ENCODE data around the gene EPB41L4A.
"Not testable (repeated sequence)": the region's sequence is repeated elsewhere in the genome, so short reads cannot be mapped to it uniquely, and the experiment has no call there.

EPB41L4A gene

GRCh38 chr5:112248623-112249022 is 170.5 kb downstream of the EPB41L4A start:
- no peak for DNase-seq

GRCh38 chr5:112247960-112248359 is 171.1 kb downstream of the EPB41L4A start:
- no peak for DNase-seq

- no peak for DNase-seq
These were observed 173.4 kb downstream of the EPB41L4A start for GRCh38 chr5:112245656-112246055.

DNA sequence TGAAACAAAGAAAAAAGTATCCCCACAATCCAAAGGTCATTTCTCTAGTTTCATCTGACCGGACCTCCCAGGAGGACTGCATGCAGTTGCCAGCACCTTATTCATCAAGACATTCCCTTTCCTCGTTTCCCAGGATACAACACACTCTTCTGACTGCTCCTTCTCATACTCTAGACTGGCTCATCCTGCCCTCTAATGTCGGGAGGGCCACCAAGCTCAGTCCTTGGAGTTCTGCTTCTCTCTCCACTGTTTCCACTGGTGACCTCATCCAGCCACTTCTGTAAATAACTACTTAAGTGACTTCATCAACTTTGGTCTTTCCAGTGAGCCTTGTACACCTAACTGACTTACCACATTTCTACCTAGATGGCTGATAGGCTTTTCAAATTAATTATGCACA is 179.1 kb downstream of the EPB41L4A start:
- no peak for DNase-seq

- DNase-seq: no peak
These were observed 180.6 kb downstream of the EPB41L4A start for GRCh38 chr5:112238473-112238872.

GRCh38 chr5:112237456-112237855 is 181.6 kb downstream of the EPB41L4A start:
- no peak for DNase-seq

GRCh38 chr5:112234000-112234399 is 185.1 kb downstream of the EPB41L4A start:
- DNase-seq: no peak

DNA sequence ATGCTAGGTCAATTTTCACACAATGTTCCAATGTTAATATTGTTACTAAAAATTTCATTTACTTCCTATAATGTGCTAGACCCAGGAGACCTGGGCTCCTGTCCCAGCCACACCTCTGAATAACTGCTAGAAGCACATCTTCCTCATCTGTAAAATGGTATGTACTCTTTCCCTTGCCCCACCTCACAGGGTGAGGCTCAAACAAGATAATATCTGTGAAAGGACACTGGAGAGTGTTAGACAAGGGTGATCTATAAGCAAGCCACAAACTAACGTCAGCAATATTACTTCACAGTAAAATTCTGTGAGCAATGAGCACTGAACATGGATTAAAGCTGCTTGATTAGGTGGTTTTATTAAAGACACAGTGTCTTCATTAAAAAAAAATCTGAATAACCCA is 186.4 kb downstream of the EPB41L4A start:
- no peak for DNase-seq

GRCh38 chr5:112230606-112231005 is 188.5 kb downstream of the EPB41L4A start:
- DNase-seq: no peak

GRCh38 chr5:112228667-112229066 is 190.4 kb downstream of the EPB41L4A start:
- DNase-seq: no peak

DNA sequence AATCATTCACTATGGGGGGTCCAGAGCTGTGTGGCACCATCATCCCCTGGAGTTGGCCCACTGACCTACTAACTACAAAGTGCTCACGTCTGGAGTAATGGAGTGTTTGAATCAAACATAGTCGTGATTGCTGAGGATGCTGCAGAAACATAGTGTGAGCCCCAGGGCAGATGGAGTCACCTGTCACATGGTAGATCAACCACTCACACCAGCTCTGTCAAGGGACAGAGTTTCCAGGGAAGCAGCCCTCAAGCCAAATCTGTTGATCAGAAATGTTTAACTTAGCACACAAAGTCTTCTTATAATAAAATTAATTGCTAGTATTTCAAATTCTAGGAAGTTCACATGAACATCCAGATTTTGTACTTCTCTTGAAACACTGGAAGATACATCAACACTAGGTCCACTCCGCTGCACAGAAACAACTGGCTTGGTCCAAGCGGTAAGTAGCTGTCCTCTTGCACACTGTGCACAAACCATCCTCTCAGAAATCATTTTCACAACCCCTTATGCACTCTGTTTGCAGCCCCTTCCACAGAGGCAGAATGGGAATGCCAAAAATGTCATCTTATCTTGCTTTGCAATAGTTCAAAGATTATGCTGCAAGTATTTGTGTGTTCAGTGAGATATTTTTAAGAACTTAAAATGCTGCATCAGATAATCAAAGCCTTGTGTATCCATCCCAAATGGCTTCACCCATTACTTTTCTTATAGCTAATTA is 191.0 kb downstream of the EPB41L4A start:
- DNase-seq: no peak

GRCh38 chr5:112226215-112226614 is 192.9 kb downstream of the EPB41L4A start:
- DNase-seq: no peak

GRCh38 chr5:112222997-112223396 is 196.1 kb downstream of the EPB41L4A start:
- DNase-seq: not testable (repeated sequence)

- DNase-seq: no peak
These were observed 197.9 kb downstream of the EPB41L4A start for GRCh38 chr5:112221128-112221527.

DNA sequence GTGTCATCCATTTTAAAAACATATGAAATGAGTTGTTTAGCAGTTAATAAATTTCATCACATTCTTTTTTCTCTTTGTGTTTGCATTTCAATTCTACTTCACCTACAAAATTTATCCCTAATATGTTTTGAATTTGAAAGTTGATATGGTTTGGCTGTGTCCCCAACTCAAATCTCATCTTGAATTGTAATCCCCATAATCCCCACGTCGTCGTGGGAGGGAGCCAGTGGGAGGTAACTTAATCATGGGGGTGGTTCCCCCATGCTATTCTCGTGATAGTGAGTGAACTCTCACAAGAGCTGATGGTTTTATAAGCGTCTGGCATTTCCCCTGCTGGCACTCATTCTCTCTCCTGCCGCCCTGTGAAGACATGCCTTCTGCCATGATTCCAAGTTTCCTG is 200.1 kb downstream of the EPB41L4A start:
- DNase-seq: no peak

DNA sequence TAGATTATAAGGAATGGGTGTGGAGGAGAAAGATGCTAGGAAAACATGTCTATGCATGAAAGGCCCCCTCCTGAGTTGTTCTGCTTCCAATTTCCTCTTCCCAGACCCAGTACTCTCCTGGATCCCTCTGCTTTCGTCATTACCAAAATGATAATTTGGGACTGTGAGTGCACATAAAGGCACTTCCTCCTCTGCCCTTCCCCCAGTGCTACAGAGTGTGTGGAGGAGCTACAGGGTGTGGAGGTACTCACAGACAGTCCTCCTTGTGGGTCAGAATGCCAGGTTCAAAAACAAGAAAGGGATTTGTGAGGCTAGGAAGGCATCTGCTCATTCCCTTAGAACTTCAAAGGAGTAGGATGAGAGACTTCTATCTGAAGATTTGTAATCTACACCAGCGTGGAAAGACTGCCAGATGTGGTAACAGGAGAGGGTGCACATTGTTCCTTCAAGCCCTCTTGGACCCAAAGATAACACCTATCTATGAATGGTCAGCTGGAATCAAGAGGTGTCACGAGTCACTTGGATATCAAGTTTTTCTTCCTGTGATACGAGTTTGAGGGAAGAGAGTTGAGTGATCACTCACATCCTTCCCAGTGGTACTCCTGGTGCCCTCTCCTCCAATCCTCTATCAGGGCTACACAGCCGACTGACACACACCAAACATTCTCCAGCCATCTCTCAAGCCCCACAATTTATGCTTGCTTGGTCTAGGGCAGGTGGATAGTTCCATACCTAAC is 201.1 kb downstream of the EPB41L4A start:
- DNase-seq: no peak

GRCh38 chr5:112216140-112216539 is 202.9 kb downstream of the EPB41L4A start:
- no peak for DNase-seq

GRCh38 chr5:112210430-112211005 is 208.6 kb downstream of the EPB41L4A start:
- DNase-seq: no peak

DNA sequence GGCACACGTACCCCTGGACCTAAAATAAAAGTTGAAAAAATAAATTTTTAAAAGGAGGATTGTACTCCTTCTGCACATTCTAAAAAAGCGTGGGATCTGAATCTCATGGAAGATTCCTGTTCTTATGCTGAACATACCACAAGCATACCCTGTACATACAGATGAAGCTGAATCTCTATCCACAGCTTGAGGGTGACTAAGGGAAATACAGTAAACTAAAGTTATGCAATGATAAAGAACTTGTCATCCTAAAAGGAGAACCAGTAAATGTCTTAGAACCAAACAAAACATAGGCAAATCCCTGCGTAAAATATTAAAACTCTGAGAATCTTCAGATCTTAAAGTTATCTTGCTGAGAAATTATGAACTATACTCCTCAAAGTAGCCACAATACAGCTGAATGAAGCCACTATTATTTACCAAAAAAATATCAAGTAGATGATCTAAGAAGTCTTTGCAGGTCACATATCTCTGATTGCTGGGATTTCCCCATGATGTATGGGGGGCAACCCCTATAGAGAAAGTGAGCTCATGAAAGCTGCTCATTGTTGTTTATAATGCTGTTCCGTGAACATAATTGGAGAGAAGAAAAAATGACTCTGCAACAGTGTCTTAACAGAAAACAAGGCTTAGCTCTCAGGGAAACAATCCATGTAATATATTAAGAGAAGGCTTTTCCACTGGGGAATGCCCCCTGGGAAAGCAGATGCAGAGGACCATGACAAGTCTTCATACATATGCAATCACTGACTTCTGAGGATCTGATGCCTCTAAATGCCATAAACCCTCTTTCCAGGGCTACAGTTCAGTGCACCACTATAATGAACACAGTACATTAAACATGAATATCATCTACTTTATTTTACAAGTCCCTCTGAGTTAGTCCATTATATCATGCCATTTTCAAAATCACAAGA is 210.1 kb downstream of the EPB41L4A start:
- DNase-seq: no peak

GRCh38 chr5:112208195-112208594 is 210.9 kb downstream of the EPB41L4A start:
- DNase-seq: not testable (repeated sequence)

GRCh38 chr5:112205846-112206245 is 213.2 kb downstream of the EPB41L4A start:
- no peak for DNase-seq

- no peak for DNase-seq
These were observed 215.8 kb downstream of the EPB41L4A start for GRCh38 chr5:112203229-112203628.

DNA sequence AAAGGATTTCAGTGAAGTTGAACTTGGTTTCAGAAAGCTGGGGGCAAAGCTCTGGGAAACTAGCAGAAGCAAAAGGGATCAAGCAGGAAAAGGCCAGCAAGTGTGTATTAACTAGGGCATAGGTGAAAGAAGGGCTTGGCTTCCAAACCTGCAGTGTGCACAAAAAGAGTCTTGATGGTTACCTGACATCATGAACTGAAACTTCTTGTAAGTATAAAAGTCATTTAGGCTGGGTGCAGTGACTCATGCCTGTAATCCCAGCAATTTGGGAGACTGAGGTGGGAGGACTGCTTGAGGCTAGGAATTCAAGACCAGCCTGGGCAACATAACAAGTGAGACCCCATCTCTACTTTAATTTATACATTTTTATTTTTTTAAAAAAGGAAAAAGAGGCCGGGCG is 216.4 kb downstream of the EPB41L4A start:
- DNase-seq: no peak

Measured in stimulated activated CD4-positive, alpha-beta T cell treated with anti-CD3 and anti-CD28 coated beads, Interleukin-4, amount 100 ng/mL, for 1 hour (primary cell).